OCI-LY3 (cell line): ENCODE results near the gene GSN.

Experiments used
- H2AFZ ChIP-seq: fragments of 200-600, 300-600 bp; shearing (Covaris generic); 2 replicates; pipeline ENCODE4 v1.6.0; 2014; ENCODE audit warnings: antibody characterized with exemption, low read depth, low read length
- H3K27ac ChIP-seq: fragments of 200-600, 300-600 bp; sonication (generic); 2 replicates; pipeline ENCODE4 v1.5.1; 2014; ENCODE audit warnings: mild to moderate bottlenecking, low read length, moderate library complexity, mixed read lengths
- H3K27me3 ChIP-seq: fragments of 200-600, 300-600 bp; sonication (generic); 2 replicates; pipeline ENCODE4 v1.6.1; 2014; ENCODE audit warnings: low read depth, low read length, mixed read lengths
- H3K36me3 ChIP-seq: fragments of 200-600, 300-600 bp; sonication (generic); replicated peaks from 2 replicates; pipeline ENCODE3; 2014; ENCODE audit warnings: low read depth, low read length, mixed read lengths
- H3K4me1 ChIP-seq: fragments of 300-600, 200-600 bp; sonication (generic); 2 replicates; pipeline ENCODE4 v1.6.1; 2014; ENCODE audit warnings: low read length, mixed read lengths
- H3K4me2 ChIP-seq: fragments of 200-600, 300-600 bp; sonication (generic); 2 replicates; pipeline ENCODE4 v1.6.1; 2014; ENCODE audit warnings: low read length, mixed read lengths
- H3K4me3 ChIP-seq: fragments of 300-600, 200-600 bp; sonication (generic); 2 replicates; pipeline ENCODE4 v1.5.1; 2014; ENCODE audit warnings: antibody characterized with exemption, mild to moderate bottlenecking, low read length, moderate library complexity
- H3K79me2 ChIP-seq: fragments of 300-600, 200-600 bp; shearing (Covaris generic); 2 replicates; pipeline ENCODE4 v1.6.1; 2014; ENCODE audit warnings: mild to moderate bottlenecking, low read length, mixed read lengths
- H3K9ac ChIP-seq: fragments of 300-600, 200-600 bp; shearing (Covaris generic); 2 replicates; pipeline ENCODE4 v1.6.0; 2014; ENCODE audit warnings: mild to moderate bottlenecking, low read length, moderate library complexity
- H3K9me3 ChIP-seq: fragments of 200-600, 300-600 bp; shearing (Covaris generic); 2 replicates; pipeline ENCODE4 v1.6.1; 2014; ENCODE audit warnings: low read length, mixed read lengths; ENCODE audit not compliant: insufficient read depth
- H4K20me1 ChIP-seq: fragments of 200-600, 300-600 bp; sonication (generic); 2 replicates; pipeline ENCODE4 v1.6.1; 2016; ENCODE audit warnings: low read length, mixed read lengths; ENCODE audit not compliant: insufficient read depth
- EZH2phosphoT487 ChIP-seq: fragments of 200-600 bp; shearing (Covaris generic); IDR thresholded peaks from 2 replicates; pipeline ENCODE4 v1.6.1; 2018; ENCODE audit warnings: antibody characterized with exemption, mixed run types, low read depth
- TF ChIP-seq, protein P1 (sequence below): fragments of 200-600, 300-600 bp; sonication (generic); IDR thresholded peaks from 2 replicates; pipeline ENCODE4 v1.5.1; 2014; ENCODE audit warnings: antibody characterized with exemption, low read length, low read depth

Gene GSN

DNA sequence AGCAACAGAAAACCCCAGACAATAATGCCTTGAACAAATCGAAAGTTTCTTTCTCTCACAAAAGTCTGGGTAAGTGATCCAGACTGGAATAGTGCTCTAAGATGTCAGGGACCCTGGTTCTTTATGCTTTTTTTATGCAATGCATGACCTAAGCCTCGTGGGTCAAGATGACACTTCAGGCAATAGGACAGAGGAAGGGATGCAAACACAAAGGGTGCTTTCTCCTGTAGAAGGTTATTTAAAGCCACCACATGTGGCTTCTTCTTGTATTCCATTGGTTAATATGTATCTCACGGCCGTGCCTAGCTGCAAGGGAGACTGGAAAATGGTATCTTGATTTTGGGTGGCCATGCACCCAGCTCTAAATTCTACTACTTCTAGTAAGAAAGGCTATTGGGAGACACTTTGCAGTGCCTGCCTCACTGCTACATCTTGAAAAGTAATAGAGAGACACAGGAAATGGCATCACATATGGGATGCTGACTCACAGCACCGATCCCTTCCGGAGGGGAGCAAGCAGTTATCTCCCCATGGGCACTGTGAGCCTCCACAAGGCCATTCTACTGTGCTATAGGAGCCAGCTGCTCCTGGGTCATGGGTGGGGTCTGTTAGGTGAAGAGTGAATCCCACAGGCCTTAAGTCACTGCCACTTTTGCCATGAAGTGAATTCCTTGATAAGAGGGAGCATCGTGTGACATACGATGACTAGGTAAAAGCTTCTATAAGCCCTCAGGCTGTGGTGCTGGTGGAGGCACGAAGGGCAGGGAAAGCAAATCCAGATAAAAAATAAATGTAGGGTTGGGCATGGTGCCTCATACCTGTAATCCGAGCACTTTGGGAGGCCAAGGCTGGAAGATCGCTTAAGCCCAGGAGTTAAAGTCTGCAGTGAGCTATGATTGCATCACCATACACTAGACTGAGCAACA is 33.8 kb upstream of the GSN start:
- Histone ChIP-seq H3K4me2 (no peak overlapping the region), H3K27ac (no peak overlapping the region), H2AFZ (no peak overlapping the region), H3K9ac (no peak overlapping the region), H4K20me1 (no peaks in the 10 kb centered on the region), H3K27me3 (no peaks in the 10 kb centered on the region), H3K36me3 (no peaks in the 10 kb centered on the region), H3K4me3 (no peak overlapping the region), H3K4me1 (no peaks in the 10 kb centered on the region), H3K79me2 (no peaks in the 10 kb centered on the region), H3K9me3 (no peaks in the 10 kb centered on the region)
- TF ChIP-seq EZH2phosphoT487: no peak
- TF ChIP-seq, protein P1, sequence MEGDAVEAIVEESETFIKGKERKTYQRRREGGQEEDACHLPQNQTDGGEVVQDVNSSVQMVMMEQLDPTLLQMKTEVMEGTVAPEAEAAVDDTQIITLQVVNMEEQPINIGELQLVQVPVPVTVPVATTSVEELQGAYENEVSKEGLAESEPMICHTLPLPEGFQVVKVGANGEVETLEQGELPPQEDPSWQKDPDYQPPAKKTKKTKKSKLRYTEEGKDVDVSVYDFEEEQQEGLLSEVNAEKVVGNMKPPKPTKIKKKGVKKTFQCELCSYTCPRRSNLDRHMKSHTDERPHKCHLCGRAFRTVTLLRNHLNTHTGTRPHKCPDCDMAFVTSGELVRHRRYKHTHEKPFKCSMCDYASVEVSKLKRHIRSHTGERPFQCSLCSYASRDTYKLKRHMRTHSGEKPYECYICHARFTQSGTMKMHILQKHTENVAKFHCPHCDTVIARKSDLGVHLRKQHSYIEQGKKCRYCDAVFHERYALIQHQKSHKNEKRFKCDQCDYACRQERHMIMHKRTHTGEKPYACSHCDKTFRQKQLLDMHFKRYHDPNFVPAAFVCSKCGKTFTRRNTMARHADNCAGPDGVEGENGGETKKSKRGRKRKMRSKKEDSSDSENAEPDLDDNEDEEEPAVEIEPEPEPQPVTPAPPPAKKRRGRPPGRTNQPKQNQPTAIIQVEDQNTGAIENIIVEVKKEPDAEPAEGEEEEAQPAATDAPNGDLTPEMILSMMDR: no peak

DNA sequence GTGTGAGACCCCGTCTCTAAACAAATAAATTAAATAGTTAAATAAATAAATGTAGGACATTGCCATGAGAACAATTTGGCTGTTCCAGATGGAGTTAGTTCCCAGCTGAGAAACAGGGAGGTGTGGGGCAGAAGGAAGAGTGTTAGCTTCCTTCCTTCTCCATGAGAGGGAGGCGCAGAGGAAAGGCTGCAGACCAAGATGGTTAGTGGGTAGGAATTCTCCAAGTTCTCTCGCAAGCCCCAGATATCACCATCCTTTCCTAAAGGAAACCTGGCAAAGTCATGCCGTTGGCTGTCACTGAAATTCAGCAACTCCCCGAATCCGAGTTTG is 33.2 kb upstream of the GSN start:
- Histone ChIP-seq H3K4me3 (no peak overlapping the region), H3K9ac (no peak overlapping the region), H3K79me2 (no peaks in the 10 kb centered on the region), H3K4me1 (no peaks in the 10 kb centered on the region), H3K9me3 (no peaks in the 10 kb centered on the region), H2AFZ (no peak overlapping the region), H3K36me3 (no peaks in the 10 kb centered on the region), H4K20me1 (no peaks in the 10 kb centered on the region), H3K27me3 (no peaks in the 10 kb centered on the region), H3K4me2 (no peak overlapping the region), H3K27ac (no peak overlapping the region)
- TF ChIP-seq, protein P1: no peak
- no peak for TF ChIP-seq EZH2phosphoT487

DNA sequence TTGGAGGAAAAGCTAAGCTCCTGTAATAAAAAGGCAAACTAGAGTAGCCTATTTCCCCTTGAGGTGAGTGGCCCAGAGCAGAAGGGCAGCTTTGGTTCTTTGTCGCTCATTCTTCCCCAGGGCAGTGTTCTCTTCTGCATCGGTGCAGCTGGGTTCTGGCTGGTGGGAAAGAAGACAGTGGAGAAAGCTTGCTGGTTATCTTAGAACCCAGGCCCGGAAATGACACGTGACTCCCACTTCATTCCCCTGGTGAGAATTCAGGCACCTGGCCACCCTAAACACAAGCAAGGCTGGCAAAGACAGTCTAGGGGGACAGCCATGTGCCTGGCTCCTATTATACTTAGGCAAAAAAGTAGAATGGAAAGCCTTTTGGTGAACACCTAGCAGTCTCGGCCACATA is 32.5 kb upstream of the GSN start:
- no peak overlapping the region for H3K4me3 ChIP-seq
- no peaks in the 10 kb centered on the region for H3K79me2 ChIP-seq
- H3K4me1 ChIP-seq: no peaks in the 10 kb centered on the region
- no peaks in the 10 kb centered on the region for H4K20me1 ChIP-seq
- H3K9ac ChIP-seq: no peak overlapping the region
- no peaks in the 10 kb centered on the region for H3K27me3 ChIP-seq
- no peak for TF ChIP-seq EZH2phosphoT487
- TF ChIP-seq, protein P1: no peak
- H3K36me3 ChIP-seq: no peaks in the 10 kb centered on the region
- H3K4me2 ChIP-seq: no peak overlapping the region
- no peak overlapping the region for H2AFZ ChIP-seq
- no peak overlapping the region for H3K27ac ChIP-seq
- no peaks in the 10 kb centered on the region for H3K9me3 ChIP-seq

DNA sequence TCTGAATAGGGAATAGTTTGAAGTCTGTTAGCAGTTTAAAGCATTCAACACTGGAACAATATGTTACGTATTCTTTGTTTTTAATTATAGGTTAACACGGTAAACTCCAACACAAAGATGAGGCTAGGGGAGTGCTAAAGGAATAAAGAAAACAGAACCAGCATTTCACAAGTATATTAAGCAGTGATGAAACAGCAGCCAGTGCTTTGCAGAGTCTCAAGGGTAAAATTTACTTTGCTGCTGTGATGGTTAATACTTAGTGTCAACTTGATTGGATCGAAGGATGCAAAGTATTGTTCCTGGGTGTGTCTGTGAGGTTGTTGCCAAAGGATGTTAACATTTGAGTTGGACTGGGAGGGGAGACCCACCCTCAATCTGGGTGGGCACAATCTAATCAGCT is 30.0 kb upstream of the GSN start:
- no peak overlapping the region for H3K4me3 ChIP-seq
- TF ChIP-seq, protein P1: no peak
- TF ChIP-seq EZH2phosphoT487: no peak

More for the DNA sequence above, 30.0 kb upstream of the GSN start:
- Histone ChIP-seq H3K79me2 (no peaks in the 10 kb centered on the region), H3K27ac (no peak overlapping the region), H3K9me3 (no peaks in the 10 kb centered on the region), H3K36me3 (no peaks in the 10 kb centered on the region), H3K4me1 (no peaks in the 10 kb centered on the region), H3K27me3 (no peaks in the 10 kb centered on the region), H3K4me2 (no peak overlapping the region), H3K9ac (no peak overlapping the region), H2AFZ (no peak overlapping the region), H4K20me1 (no peaks in the 10 kb centered on the region)
